Stimulated activated CD4-positive, alpha-beta T cell treated with anti-CD3 and anti-CD28 coated beads, Interleukin-2, amount 100 ng/mL, for 4 hours (primary cell): ENCODE results near the gene KATNB1.

Experiments
- DNase-seq: peaks from one replicate; pipeline ENCODE4 v3.0.0-alpha.2; 2020; ENCODE audit warnings: low read depth

The KATNB1 gene

DNA sequence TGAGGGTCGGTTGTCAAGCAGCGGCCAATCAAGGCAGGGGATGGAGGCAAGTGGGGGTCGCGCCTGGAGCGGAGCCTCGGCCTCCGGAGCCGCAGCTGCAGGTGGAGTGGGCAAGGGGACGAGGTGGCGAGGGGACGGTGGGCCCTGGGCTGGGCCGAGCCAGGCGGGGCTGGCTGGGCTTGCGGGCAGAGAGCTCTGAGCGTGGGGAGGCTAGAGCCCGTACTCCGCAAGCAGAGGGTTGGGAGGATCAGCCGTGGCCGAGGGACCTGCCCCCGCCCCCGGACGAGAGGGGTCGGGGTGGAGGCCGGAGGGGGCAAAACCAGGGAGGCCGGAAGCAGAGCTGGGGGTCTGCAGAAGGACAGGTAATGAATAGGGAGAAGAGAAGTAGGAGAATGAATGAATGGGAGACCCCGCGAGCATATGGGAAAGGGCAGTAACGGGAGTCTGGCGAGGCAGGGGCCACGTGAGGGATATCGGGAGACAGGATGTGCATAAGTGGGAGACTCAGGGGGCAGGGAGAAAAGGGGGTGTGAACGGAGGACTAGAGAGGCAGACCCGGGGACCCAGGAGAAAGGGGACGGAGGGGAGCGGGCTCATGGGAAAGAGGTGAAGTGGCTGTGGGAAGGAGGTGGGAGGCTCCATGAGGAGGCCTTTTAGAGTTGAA, at the start of gene KATNB1:
KATNB1 (plus strand) TSS at position 16 of the 664 bp plus-strand sequence. CDS start 1,474 bp downstream, outside the sequence.
- DNase-seq: no peak

DNA sequence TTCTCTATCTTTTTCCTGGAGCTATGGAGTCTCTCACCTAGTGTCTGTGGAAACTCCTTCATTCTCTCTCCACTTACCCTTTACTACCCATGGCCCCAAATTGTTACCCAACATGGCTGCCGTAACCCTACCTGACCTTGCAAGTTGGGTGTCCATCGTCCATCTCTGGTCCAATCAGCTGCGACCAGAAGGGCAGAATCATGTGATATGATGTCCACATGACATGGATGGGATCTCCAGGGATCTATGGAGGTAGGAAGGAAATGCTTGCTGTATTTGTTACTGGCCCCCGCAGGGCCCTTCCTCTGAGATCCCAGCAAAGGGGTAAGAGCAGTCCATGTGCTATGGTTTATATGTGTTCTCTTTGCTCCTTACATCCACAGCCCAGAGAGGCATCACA, 49.0 kb upstream of the KATNB1 start:
- no peak for DNase-seq

DNA sequence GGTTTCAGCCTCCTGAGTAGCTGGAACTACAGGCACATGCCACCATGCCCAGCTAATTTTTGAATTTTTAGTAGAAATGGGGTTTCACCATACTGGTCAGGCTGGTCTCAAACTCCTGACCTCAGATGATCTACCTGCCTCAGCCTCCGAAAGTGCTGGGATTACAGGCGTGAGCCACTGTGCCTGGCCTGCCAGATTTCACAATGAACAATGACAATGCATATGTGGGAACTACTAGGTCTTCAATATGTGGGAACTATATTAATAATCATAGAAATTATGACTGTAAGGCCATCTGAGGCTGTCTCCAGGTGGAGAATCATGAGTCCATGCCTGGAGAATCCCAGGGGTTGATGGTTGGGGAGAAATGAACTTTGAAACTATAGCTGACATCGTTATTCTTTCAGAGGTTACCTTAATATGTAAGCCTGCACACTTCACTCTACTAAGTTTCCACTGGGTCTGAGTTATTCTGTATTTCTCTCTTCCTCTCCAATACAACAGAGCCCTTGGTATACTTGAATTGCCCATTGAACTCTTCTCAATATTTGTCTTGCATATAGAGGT, 48.1 kb upstream of the KATNB1 start:
- DNase-seq: no peak

DNA sequence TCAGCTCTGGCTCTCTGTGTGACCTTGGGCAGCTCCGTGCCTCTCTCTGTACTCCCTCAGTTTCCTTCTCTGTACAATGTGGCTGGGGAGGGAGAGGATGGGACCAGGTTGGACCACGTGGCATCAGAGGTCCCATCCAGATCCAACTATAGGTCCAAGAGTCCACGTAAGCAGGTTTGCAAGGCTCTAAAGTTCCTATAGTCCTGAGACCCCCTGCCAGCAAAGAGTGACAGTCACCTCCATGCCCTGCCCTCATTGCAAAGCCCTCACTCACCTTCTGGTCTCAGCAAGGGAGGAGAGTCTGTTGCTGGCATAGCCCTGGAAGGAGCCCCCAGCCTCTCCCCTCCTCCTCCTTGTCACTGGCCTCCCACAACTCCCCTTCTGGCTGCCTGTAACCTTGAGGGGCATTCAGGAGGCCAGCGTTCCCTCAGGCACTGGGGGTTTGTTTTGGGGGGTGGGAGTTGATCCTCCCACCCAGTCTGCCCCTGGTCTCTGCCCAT, 47.0 kb upstream of the KATNB1 start:
- no peak for DNase-seq

GRCh38 chr16:57688987-57689761, 46.4 kb upstream of the KATNB1 start:
- DNase-seq: no peak

DNA sequence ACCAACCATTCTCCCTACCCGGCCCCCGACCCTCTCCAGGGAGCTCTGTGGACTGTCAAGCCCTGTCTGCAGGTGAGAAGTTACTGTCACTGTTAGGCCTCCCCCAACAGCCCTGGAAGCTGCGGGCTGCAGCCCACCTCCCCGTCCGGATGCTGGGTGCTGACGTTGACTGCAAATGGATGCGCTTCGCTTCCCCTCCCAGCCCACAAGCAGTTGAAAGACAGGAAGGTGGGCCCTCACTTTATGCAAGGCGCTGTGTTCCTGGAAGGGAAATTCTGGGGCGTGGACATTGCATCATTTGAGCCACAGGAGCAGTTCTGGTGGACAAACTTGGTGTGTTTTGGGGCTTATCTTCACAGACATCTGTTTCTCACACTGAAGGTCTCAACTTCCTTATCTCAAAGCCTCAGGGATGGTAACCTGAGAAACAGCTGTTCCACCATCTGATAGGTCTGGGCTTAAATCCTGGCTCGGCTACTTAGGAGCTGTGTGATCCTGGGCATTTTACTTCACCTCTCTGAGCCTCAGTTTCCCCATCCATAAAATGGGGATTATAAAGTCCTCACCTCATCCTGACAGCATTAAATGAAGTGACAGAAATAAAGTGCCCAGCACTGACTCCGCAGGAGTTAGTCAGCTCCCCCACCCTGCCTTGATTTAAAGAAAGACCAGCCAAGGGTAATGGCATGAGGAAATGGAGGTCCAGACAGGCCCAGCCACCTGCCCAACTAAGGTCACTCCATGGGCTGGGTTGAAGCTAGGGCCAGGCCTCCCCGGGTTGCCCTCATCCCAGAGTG, 45.6 kb upstream of the KATNB1 start:
- no peak for DNase-seq

DNA sequence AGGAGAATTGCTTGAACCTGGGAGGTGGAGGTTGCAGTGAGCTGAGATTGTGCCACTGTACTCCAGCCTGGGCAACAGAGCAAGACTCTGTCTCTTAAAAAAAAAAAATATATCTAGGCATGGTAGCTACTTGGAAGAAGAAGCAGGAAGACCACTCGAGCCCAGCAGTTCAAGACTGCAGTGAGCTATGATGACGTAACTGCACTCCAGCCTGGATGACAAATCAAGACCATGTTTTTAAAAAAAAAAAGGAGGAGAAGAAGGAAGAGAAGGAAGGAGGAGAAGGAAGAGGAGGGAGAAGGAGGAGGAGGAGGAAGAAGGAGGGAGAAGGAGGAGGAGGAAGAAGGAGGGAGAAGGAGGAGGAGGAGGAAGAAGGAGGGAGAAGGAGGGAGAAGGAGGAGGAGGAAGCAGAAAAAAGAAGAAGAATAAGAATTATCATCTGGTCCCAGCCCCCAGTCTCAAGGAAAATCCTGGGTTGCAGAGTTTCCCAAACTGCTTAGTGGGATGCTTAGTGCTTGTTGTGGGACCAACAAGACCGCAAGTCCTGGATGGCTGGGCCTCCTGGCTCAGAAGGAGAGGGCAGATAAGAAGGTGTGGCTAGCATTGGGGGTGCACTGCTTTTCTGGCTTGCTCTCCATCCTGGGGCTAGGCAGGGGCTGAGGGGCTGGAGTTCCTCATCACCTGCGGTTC, 44.6 kb upstream of the KATNB1 start:
- DNase-seq: no peak

GRCh38 chr16:57692636-57693035, 42.9 kb upstream of the KATNB1 start:
- DNase-seq: no peak

DNA sequence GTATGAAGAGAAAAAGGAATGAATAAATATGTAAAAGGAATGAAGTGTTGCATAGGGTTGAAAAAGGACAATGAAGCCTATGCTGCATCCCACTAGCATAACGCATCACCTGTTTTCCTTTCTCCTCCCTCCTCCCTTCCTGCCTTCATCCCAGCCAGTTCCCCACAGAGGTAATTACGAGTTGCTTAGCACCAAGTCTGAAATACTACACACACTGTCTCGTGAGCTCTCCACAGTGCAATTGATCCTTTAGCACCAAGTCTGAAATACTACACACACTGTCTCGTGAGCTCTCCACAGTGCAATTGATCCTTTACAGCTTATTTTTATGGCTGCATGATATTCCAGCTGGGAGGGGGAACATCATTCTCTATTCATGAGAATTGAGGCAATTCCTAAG, 42.0 kb upstream of the KATNB1 start:
- DNase-seq: no peak

DNA sequence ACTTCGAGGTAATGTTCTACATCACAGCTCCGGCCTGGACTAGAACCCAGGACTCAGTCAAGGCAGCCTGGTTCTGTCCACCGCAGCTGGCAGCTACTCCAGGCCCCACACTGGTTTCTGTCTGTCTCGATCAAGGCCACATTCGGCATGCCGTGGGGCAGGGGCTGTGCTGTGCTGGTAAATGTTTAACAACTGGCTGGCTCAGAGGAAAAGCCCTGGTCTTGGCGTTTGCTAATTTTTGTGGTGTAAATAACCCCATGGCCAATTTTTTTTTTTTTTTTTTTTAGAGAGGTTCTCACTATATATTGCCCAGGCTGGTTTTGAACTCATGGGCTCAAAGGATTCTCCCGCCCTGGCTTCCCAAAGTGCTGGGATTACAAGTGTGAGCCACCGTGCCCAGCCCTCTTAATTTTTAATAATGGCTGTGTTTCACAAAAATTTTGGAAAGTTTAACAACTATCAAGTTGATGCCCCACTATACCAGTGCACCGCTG, 41.3 kb upstream of the KATNB1 start:
- no peak for DNase-seq

DNA sequence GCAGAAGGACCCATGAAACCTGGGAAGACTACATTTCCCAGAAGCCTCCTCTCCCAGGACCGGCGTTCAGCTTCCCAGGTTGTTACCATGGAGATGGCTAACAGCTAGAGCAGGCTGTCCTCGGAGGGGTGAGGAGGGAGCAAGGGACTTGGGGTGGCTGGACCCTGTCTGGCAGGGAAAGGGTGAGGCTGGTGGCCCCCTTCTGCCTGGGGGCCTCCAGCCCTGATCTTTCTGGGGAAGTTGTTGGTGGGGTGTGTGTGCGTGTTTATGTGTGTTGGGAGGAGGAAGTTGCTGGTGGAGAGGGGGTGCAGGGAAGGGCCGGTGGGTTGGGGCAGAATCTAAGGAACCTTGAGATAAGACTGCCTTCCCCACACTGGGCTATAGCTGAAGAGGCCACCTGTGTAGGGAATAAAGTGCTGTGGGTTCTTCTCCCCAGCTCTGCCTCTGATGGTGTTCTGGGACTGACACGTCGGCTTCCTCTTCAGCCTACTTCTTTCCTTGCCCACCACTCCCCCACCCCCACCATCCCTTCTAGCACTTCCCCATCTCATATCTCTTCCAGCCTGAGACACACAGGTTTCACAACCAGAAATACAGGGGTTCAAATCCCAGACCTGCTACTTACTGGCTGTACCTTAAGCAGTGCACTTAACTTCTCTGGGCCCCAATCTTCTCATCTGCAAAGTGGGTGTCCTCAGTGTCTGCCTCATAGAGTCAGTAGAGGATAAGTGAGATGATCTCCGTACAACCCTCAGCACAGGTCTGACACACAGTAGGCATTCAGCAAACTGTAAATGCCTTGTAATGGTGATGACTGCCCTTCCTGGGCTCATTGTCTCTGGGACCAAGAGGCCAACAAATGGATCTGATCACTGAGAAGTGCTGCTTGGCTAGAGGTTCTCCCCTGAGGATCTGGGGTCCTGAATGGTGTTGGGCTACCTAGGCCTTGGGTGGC, 40.6 kb upstream of the KATNB1 start, which contains the start of gene DRC7:
DRC7 (plus strand) TSS at position 82 of the 955 bp plus-strand sequence. CDS start 3,144 bp downstream, outside the sequence.
- DNase-seq: no peak

GRCh38 chr16:57695680-57696069, 39.9 kb upstream of the KATNB1 start:
- DNase-seq: no peak

DNA sequence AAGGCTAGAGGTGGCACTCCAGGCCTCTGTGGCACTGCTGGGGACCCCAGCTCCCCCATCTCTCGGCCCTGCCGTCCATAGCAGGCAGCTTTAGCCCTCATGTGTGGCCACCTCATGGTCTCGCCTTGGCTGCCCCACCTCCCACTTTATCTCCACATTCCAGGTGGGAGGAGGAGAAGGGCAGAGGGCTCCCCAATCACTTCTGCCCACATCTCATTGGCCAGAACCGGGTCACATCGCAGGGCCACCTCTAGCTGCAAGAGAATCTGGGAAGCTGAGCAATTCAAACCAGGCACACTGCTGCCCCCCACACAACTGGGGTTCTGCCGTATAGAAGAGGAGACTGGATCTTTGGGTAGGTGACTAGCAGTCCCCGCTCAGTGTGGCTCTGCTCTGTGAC, 39.3 kb upstream of the KATNB1 start:
- DNase-seq: no peak

DNA sequence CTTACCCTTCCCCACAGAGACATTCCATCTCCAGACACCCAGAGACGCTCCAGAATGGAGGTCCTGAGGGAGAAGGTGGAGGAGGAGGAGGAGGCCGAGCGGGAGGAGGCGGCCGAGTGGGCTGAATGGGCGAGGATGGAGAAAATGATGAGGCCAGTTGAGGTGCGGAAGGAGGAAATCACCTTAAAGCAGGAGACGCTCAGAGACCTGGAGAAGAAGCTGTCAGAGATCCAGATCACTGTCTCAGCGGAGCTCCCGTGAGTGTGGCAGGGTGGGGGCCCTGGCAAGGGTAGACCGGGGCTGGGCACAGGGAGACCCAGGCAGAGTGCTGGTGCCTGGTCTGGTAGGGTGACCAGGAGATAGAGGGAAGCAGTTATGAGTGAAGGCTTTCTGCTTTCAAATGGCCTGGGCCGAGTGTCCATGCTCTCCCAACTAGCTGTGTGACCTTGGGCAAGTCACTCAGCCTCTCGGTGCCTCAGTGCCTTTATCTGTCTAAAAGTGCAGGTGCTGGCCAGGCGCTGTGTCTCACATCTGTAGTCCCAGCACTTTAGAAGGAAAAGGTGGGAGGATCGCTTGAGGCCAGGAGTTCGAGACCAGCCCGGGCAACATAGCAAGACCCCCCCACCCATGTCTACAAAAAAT, 37.6 kb upstream of the KATNB1 start:
- DNase-seq: no peak

DNA sequence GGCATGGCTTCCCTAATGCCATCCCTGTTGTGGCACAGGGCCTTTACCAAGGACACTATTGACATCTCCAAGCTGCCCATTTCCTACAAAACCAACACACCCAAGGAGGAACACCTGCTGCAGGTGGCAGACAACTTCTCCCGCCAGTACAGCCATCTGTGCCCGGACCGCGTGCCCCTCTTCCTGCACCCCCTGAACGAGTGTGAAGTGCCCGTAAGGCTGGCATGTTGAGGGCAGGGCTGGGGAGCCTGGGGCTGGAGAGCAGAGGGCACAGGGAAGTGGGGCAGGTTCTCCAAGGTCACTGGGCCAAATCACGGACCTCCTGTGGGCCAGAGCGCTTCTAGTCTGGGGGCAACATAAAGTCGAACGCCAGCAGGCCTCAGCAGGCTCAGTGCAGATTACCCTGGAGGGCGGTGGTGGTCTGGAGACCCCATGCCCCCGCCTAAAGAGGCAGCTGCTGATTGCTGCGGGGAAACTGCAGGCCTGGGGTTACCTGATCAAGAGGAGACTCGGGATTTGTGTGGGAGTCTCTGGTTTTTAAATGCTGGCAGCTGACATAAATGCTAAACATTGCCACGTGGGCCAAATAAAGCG, 36.7 kb upstream of the KATNB1 start:
- no peak for DNase-seq

GRCh38 chr16:57699481-57699880, 36.1 kb upstream of the KATNB1 start:
- DNase-seq: no peak

DNA sequence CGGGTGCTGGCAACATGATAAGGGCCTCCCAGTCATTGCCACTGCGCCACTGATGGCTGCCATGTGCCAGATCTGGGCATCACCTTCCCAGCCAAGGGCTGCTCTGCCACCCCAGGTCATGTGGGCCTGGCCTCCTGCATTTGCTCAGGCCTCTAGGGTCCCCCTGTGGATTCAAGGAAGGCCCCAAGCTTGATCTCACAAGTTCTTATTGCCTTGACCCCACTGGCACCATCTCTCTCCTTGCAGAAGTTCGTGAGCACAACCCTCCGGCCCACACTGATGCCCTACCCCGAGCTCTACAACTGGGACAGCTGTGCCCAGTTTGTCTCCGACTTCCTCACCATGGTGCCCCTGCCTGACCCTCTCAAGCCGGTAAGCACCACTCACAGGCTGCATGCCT, 35.7 kb upstream of the KATNB1 start:
- no peak for DNase-seq

- no peak for DNase-seq
These were observed 34.6 kb upstream of the KATNB1 start for GRCh38 chr16:57700781-57701551.
